GM19452 (cell line): ENCODE results near the gene LRFN2.

Experiments used
- ATAC-seq: cut with Tn5 transposase; IDR thresholded peaks from one replicate; pipeline ENCODE4 v1.9.1; 2021; ENCODE audit not compliant: unreplicated experiment

LRFN2 gene

DNA sequence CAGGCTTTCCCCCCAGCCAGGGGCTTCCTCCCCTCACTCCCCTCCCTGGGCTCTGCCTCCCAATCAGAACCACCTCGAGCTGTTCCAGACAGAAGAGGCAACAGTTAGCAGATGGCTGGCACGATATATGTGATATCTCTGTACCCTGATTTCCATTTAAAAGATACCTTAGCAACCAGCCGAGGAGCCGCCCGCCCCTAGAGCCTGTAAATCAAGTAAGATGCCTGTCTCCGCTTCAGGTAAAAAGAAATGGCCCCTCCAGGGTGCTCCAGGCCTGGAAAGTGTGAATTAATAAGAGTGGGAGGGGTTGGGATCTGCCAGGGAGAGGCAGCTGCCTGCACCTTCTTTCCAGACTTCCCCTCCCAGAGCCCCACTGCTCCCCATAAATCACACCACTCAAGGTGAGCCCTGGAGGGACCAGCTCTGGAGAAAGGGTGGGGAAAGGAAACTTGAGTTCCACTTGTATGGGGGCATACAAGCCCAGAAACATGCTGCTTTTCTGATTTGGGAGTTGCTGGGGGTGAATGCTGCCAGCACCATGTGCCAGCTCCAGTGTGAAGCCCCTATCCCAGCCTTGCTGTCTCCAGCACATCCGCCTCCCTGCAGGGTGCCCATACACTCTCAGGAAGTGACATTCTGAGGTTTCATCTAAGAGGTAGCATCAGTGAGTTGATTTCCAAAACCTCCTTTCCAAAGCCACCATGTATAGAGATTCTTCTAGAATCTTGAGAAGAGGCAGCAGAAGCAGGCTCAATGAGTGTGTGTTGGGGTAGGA lies 148.0 kb downstream of the LRFN2 start:
- no peak for ATAC-seq

DNA sequence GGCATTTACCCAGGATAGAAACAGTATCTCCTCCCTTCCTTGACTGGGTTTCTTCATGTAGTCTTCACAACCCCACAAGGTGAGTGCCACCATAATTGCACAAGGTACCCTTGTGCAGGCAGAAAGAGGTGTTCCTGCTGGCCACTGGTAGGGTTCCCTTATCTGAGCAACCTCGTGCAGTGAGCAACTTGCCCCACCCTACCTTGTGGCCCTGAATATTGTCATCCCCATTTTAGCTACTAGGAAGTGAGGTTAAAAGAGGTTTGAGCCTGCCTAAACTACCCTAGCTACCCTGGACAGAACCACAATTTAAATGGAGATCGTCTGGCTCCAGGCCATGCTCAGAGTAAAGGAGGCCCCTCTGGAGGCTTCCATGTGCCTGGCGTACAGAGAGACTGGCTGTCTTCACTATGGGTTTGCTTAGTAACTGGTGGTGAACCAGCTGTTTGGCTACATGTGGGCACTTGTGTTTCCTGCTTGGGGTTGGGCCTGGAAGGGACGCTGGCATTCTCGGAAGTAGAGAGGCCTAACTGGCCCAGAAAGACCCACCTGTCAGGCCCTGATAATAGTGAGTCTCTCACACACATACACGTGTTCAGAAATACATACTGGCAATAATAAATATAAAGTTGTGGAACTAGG lies 148.8 kb downstream of the LRFN2 start:
- no peak for ATAC-seq

DNA sequence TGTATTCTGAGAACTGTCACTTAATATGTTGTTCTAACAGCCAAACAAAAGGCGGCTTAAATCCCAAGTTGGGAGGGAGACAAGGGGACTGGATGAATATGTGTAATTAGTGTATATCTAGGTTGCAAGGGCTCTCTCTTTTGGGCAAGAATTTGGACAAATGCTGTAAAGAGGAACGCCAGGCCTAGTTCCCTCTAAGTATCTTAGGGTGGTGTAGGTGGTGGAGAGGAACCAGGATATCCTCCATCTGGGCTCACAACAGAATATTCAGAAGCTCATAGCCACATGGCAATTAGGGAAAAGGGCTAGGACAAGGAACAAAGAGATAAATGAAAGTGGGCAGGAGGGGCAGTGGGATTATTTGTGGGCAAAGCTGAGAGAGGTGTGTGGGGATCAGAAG lies 149.5 kb downstream of the LRFN2 start:
- ATAC-seq, result no peak

DNA sequence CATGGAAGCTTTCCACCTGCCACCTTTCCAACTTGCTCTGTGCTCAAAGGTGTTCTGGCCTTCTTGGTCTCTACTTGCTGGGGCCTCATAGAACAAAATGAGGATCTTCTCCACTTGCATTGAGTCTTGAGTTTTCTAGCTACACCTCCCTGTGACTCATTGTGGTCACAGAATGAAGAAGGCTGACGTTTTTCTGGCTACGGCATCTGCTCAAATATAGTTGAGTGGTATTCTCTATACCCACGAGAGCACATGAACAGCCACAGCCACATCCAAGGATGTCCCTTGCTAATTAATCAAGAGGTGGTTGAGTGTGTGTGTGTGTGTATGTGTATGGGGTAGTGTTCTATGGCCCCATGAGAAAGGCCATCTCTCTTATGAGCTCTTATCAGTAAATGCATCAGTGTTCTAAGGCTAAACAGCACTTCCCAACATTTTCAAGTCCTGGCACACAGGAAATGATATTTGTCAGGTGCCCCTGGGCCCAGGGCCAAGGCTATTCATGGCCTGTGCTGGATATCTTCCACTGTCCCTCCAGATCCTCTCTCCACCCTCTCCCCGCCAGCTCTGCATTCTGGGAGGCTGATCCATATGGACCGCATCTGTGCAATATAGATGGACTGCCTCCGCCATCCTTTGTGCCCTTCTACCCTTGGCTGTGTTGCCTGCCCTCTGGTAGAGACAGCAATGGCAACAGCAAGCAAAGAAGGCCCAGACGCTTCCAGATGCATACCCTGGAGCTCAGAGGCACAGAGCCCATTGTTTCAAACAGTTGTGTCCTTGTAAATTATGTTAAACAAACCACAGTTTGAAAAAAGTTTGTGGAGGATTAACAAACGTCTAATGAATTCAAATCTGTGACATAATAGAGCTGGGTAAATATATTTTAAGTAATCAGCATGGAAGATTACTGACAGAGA lies 150.2 kb downstream of the LRFN2 start:
- ATAC-seq, result no peak

DNA sequence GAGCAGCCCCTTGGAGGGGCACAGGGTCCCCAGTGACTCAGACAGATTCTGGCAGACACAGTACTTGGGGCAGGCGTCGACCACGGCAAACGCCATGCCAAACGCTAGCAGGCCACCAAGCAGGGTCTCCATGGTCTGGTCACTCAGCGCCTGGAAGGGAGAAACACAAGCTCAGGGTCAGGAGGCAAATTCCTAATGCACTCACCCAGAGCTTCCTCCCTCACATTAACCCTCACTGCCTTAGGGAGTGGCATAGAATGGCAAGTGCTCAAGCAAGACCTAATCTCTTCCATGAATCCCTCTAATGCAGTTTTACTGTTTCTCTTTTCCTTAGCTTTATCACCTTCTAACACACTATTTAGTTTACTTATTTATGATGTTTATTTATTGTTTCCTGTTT lies 154.2 kb downstream of the LRFN2 start:
- no peak for ATAC-seq

DNA sequence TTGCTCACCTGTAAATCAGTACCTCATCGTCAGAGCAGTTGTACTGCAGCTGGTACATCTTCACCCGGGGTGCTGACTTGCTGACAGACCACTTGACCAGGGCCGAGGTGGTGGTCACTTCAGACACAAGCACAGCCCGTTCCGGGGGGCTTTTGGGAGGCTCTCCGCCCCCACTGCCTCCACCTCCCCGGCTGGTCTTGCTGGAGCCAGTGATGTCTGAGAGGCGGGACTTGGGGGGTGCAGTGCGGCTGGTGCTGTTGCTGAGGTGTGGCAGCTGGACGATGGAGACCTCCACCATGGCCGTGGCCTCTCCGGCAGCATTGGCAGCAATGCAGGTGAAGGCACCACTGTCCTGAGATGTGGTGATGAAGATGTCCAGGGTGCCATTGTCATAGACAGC lies 155.5 kb downstream of the LRFN2 start:
- ATAC-seq, result no peak

DNA sequence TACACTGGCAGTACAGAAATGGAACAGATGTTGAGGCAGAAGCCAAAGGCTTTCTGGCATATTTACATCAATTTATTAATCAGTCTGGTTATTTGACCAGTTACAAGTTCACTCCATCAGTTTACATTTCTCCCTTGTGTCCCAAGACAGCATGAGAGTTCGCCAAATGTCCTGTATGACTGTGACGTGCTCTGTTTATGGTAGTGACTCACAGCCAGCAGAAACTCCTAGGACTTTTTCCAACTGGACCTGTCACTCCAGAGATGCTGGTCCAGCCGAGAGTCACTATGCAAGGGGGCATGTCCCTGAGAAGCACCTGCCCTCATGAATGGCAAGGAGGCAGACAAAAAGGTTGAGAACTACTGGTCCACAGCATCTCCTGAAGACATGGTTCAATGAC lies 160.0 kb downstream of the LRFN2 start:
- ATAC-seq, result no peak

DNA sequence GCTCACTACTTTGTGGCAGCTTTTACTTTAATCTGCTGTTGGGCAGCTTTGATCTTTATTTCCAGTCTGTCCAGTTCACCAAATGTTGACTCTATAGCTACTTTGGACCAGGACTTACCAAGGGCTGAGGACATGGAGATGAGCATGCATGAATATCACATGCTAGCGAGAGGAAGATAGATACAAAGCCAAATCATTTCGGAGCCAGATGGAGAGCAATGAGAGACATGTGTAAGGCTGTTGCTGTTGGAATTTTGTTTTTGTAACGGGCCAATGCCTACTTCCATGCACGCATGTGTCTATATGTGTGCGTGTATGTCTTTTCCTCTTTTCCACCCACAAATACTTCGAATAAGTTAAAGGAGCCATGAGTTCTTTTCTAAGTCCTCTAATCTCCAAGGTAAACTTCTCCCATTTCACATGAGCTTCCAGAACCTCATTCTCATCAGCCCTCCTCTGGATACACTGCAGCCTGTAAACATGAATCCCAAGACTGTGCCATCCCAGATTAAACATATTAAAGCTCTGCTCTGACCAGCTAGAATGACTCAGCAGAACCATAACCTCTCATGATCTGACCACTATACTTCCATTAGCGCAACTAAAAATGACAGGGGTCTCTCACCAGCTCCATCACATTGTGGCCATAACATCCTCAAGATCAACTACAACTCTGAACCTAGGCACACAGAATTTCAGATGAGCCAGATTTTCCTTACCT lies 160.7 kb downstream of the LRFN2 start:
- ATAC-seq, result no peak

DNA sequence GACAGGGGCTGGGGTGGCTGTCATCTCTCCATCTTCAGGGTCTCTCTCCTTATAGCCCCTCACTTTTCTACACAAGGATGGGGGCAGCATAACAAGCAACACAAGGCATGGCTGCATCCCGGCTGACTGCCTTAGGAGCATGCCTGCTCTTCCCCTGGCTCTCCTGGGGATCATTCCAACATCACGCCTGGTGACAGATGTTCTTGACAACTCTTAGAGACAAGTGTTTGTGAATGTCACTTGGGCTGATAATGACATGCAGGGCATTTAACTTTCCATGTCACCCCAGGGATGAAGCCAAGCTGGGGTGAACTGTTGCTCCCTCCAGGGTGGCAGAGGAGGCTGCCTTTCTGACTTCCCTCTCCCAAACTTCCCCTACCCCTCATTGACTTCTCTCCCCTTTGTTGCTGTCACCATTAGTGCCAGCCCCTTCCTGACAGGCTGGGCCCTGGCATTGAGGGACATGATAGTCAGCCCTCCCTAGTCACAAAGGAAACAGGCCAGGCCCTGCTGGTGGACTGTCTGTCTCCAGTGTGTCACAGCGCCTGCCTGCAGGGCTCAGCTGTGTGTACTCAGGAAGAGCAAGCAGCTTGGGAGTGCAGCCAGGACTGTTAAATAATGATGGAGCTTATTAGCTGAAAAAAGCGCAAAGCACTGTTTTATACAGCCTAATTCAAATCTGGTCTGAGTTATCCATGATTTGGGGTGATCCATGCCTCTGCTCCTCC lies 161.8 kb downstream of the LRFN2 start:
- ATAC-seq, result no peak

DNA sequence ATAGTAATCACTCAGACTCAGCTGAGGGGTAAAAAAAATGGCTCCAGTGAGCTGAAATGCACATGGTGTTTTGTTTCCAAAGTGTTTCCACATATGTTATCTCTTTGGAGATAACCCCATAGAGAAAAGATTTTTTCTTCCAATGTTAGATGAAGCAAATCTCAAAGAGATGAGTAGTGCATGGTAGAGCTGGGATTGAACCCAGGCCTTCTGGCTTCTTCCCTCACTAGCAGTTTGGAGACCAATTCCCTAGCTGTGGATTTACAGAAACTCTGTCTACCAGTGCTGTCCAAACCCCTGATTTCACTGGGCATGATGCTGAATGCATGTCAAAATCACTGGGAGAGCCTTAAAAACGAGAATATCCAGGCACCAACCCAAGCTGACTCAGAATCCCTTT lies 165.1 kb downstream of the LRFN2 start:
- no peak for ATAC-seq

DNA sequence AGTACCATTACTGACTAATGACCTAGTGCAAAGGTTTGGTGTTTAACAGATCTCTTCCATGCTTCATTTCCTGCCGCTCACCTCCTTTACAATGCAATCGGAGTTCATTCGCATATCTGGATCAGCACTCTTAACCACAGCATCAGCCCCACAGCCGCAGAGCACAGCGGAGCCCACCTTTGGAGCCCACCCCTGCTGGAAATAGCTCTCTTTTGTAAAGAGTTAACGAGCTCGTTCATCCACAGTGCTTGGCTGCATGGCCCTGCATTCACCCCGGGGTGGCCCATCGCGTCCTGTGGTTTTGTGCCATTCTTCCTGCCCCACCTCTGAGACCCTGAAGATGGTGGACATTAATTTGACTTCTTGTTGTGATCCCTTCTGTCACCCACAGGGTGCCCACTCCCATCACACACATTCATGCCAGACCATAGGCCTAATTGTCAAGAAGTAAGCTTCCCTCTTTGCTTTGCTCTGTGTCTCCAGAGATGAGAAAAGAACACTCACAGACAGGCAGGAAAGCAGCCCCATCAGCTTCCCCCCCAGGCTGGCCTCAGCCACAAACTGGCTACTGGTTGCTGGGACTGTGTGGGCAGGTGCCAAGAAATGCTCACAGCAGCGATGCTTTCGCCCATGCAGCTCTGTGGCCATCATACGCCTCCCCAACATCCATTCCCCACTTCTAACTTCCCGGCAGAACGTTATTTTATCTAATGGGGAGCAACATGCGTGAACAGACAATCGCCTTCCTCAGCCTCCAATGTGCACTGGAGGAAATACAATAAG lies 167.0 kb downstream of the LRFN2 start:
- no peak for ATAC-seq

DNA sequence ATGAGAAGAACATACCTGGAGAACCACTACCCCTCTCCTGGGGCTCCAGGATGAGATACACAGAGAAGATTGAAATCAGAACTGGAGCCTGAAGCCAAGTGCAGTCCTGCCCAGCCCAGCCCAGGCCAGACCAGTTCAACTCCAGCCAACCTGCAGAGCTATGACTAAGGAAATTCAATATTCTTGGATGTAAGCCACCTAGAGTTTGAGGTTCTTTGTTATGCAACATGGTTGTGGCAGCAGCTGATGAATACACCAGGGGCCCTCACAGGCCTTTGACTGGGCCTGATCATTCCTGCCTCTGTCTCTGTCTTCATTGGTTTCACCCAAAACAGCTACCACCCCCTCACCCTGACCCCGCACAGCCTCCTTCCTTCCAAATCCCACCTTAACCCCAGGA lies 167.8 kb downstream of the LRFN2 start:
- no peak for ATAC-seq

DNA sequence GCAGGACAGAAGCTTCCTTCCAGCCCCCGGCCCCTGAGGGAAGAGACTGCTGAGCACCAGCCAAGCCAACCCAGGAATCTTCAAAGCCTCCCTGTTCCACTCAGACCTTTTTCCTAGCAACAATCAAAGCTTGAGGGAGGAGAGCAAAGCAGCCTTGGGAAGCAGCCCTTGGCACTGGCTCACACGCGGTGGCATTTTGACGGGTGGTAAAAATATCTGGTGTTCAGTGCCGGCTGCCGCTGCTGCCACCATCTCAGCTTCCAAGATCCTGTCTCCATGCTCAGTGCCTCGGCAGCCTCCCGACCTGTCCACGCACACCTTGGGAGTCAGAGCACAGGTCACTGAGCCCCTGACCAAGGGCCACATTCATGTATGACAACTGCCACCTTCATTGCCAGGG lies 170.1 kb downstream of the LRFN2 start:
- no peak for ATAC-seq

DNA sequence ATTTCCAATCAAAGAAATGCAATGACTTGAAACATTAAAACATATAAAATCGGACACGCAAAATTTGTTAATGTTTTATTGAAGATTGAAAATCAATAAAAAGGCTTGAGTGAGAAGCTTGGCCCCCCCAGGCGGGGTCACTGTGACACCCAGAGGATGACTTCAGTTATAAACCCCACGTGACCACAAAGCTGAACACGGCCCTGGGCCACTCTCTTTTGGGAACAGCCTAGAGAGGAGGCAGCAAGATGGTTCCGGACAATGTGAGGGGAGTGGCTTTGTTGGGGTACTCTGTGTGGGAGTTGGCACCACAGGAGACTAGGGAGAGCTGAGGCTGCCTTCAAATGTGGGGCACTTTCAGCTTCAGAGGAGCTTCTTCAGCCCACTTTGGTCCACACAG lies 172.5 kb downstream of the LRFN2 start:
- no peak for ATAC-seq

DNA sequence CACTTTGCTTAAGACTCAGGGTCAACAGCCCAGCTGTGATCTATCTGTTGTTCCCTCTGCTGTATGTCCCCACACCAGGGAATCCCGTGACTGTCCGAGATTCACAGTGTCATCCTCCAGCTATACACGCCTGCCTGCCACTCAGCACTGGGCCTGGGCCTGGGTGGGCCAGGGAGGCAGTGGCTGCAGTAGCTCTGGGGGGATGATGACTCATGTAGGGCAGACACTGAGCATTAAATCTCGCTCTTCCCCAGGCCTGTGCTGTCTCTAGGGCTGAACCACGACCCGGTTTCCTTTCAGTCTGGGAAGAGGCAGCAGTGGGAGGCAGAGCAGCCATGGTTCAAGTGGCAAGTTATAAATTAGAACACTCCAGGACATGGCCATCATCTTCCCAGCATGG lies 173.9 kb downstream of the LRFN2 start:
- ATAC-seq, result no peak

DNA sequence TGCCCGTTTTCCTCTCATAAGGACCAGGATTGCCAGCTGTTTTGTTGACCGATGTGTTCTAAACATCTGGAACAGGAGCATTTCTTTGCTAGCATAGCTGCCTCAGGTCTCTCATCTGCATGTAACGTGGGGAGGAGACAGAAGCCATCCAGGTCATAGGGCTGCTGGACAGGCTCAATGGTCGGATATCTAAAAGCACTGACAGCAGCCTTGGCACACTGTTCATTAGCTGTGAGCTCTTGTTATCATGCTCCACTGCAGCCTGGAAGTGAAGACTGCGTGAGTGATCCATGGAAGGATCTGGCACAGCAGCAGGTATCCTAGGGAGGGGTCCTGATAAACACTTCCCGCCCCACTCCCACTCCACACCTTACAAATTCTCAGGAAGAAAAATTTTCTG lies 175.3 kb downstream of the LRFN2 start:
- no peak for ATAC-seq

DNA sequence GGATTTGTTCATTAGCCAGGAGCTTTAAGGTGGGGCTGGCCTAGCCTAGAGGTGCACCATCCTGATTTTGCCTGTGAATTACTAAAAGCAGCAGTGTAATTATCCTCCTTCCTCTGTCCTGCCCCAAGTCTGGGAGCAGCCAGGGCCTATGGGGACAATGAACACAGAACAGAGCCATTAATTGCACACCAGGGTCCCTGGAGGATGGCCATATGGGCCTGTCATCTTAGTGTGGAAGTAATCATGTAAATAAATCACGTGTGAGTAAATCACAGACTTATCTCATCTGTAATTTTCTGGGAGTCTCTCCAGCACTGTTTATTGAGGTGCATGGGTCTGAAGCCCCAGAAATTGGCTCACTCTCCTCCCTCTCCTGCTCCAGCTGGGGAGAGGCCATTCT lies 176.3 kb downstream of the LRFN2 start:
- ATAC-seq, result no peak

DNA sequence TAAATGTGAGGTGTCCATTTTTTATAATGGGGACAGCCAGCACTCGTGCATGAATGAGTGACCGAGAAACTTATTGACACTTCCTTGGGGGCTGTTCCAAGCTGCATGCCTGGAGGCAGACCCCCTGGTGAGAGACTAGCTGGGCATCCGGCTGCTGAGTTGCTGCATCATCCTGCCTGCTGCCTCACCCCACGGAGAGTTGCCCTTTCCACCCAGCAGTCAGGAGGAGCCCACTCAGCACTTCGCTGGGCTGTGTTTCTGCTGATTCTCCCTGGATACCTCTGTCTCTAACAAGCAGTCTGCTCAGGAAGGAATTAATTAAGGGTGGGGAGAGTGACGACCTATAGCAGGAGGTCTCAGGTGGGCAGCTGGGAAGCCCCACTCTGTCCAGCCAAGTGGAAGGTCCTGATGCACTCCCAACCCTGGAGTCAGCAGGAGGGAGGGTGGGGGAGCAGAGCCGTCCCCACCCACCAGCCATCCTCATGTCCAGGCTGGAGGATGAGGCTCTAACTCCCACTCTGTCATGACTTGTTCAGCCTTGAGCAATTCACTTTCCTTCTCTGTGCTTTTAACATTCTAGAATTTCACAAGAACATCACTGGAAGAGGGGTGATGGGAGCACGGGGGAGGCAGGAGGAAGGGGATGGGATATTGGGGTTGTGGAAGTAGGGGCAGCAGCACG lies 177.3 kb downstream of the LRFN2 start:
- no peak for ATAC-seq
